Glomerular visceral epithelial cell (primary cell): ENCODE measurements around the gene DEPDC5.

Experiments
- DNase-seq: peaks from one replicate; pipeline ENCODE4 v3.0.0-alpha.2; 2016; ENCODE audit errors: extremely low spot score

The DEPDC5 gene

GRCh38 chr22:31950226-31950625, 196.4 kb downstream of the DEPDC5 start:
- no peak for DNase-seq

DNA sequence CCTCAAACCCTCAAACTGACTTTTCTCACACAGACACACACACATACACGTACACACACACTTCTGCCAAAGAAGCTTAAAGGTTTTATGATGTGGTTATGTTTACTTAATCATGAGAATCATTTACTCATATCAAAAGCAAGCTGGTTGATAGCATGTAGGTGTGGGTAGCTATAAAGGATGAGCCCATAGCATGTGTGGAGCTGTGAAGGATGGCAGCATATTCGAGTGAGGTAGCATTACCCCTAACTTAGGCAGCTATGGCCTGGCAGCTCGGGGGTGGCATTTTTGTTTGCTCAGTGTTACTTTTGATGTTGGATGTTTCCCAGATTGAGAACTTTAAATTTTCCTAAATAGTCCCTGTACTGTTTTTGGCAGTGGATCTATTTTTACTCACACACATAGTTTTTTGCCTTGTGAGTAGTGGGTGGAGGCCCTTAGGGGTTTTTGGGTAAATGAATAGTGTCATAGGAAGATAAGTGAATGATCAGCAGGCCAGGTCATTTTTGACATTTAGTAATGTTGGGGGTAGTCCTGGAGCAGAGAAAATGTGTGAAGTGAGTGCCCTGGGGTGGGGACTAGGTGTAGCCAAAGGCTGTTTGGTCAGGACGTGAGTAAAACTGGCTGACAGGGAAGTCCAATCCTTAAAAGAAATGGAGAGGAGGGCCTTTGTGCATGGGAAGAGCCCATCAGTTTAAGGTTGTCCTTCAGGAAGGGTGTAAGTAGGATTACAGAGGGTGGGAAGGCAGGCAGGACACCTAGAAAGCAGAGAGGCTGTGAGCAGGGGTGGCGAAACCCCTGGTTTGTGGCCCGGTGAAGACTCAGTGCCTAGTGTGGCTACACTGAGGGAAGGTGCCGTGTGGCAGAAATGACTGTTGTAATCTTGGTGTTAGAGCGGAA, 197.6 kb downstream of the DEPDC5 start:
- DNase-seq = no peak

- no peak for DNase-seq
Observed at GRCh38 chr22:31952094-31952401, 198.2 kb downstream of the DEPDC5 start.

DNA sequence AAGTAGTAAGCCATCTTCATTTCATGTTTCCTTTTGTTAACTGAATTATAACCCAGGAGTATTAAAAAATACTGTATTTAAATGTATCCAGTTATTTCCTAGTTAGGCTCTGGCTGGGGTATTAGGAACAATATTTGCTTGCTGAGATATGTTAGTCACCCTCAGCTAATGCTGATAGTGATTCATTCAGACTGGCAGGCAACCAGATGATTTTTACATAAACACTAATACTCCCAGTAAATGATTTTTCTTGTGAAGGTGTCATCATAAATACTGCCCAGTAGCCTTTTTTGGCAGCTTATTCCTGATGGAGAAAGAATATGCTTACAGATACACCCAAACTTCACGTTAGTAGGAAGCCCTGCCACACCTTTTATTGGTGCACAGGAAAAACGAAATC, 198.7 kb downstream of the DEPDC5 start:
- peak; percentile 49 for DNase-seq

GRCh38 chr22:31953261-31953660, 199.4 kb downstream of the DEPDC5 start:
- no peak for DNase-seq

- no peak for DNase-seq
Observed at GRCh38 chr22:31954535-31955523, 201.0 kb downstream of the DEPDC5 start.

GRCh38 chr22:31956360-31956759, 202.5 kb downstream of the DEPDC5 start:
- no peak for DNase-seq
